DMS53 (cell line): ENCODE measurements around the gene TNNT3.
"Not testable (repeated sequence)": the region's sequence is repeated elsewhere in the genome, so short reads cannot be mapped to it uniquely, and the experiment has no call there.

ENCODE experiments used
- DNase-seq: peaks from one replicate; lab custom pipeline; 2025; lab: John Stamatoyannopoulos, UW

The TNNT3 gene

GRCh38 chr11:1919391-1920127 is at the start of gene TNNT3:
Gene TNNT3, plus strand, starts transcription at chr11:1919703. Its CDS starts 3,172 bp downstream, at chr11:1922875.
- no peak for DNase-seq

GRCh38 chr11:1870326-1870696 is 49.2 kb upstream of the TNNT3 start:
- no peak for DNase-seq

- peak; percentile 39 for DNase-seq
These were observed 48.6 kb upstream of the TNNT3 start for GRCh38 chr11:1870721-1871466.

- no peak for DNase-seq
These were observed 48.0 kb upstream of the TNNT3 start for GRCh38 chr11:1871531-1871930.

GRCh38 chr11:1872267-1872985 is 47.1 kb upstream of the TNNT3 start:
- DNase-seq = no peak

GRCh38 chr11:1873048-1873812 is 46.3 kb upstream of the TNNT3 start:
- DNase-seq = no peak

- DNase-seq = not testable (repeated sequence)
These were observed 45.7 kb upstream of the TNNT3 start for GRCh38 chr11:1873813-1874150.

GRCh38 chr11:1874441-1875092 is 44.9 kb upstream of the TNNT3 start:
- not testable (repeated sequence) for DNase-seq

- no peak for DNase-seq
These were observed 44.2 kb upstream of the TNNT3 start for GRCh38 chr11:1875093-1875850.

GRCh38 chr11:1875851-1876301 is 43.6 kb upstream of the TNNT3 start:
- DNase-seq = not testable (repeated sequence)

- peak; percentile 62 for DNase-seq
These were observed 43.0 kb upstream of the TNNT3 start for GRCh38 chr11:1876361-1877063.

- DNase-seq = peak; percentile 58
These were observed 42.0 kb upstream of the TNNT3 start for GRCh38 chr11:1877211-1878136.

GRCh38 chr11:1878137-1879031 is 41.1 kb upstream of the TNNT3 start:
- no peak for DNase-seq

- DNase-seq = no peak
These were observed 40.1 kb upstream of the TNNT3 start for GRCh38 chr11:1879342-1879940.

- DNase-seq = no peak
These were observed 39.4 kb upstream of the TNNT3 start for GRCh38 chr11:1879941-1880720.

- no peak for DNase-seq
These were observed 38.6 kb upstream of the TNNT3 start for GRCh38 chr11:1880746-1881441.
